ENCODE data around the gene CLIP3. TPM values are rescaled to one million over a fixed set of nuclear protein-coding genes. Genes with fewer than 3 reads are reported as not detected.

The CLIP3 gene
- total and polyA plus RNA-seq, 8 donors, result 1.2 to 9.1 (median 3.1) TPM

DNA sequence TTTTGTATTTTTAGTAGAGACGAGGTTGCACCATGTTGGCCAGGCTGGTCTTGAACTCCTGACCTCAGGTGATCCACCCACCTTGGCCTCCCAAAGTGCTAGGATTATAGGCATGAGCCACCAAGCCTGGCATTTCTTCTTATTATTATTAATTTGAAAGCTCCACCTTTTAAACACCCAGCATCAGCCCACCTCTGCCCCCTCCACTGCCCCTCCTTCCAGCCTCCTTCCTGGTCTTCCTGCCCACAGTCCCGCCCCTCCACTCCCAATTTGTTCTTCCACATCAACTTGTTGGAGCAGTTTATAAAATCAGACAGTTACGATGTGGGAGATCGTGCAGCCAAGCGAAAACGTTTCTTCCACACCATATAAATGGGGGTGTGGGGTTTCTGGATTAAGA lies 7.8 kb upstream of the CLIP3 start:
- ATAC-seq, result no peak
- intact Hi-C loops (cut with DNase I), result no loop called here
- FAIRE-seq, result no peak
- 88 to 91% methylated on average over 6 of the region's 6 CpGs for WGBS, 2 donors
- H3K27me3 ChIP-seq, result no peaks in the 10 kb centered on the region
- no peak for DNase-seq
- H3K4me3 ChIP-seq, result no peak overlapping the region
- TF ChIP-seq, protein P1, sequence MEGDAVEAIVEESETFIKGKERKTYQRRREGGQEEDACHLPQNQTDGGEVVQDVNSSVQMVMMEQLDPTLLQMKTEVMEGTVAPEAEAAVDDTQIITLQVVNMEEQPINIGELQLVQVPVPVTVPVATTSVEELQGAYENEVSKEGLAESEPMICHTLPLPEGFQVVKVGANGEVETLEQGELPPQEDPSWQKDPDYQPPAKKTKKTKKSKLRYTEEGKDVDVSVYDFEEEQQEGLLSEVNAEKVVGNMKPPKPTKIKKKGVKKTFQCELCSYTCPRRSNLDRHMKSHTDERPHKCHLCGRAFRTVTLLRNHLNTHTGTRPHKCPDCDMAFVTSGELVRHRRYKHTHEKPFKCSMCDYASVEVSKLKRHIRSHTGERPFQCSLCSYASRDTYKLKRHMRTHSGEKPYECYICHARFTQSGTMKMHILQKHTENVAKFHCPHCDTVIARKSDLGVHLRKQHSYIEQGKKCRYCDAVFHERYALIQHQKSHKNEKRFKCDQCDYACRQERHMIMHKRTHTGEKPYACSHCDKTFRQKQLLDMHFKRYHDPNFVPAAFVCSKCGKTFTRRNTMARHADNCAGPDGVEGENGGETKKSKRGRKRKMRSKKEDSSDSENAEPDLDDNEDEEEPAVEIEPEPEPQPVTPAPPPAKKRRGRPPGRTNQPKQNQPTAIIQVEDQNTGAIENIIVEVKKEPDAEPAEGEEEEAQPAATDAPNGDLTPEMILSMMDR (IDR thresholded peaks at IDR 0.05), result no peak
- H3K27ac ChIP-seq, result no peak overlapping the region
- H3K4me1 ChIP-seq, result no peaks in the 10 kb centered on the region
- H3K36me3 ChIP-seq, result no peaks in the 10 kb centered on the region
- H3K9me3 ChIP-seq, result no peaks in the 10 kb centered on the region

DNA sequence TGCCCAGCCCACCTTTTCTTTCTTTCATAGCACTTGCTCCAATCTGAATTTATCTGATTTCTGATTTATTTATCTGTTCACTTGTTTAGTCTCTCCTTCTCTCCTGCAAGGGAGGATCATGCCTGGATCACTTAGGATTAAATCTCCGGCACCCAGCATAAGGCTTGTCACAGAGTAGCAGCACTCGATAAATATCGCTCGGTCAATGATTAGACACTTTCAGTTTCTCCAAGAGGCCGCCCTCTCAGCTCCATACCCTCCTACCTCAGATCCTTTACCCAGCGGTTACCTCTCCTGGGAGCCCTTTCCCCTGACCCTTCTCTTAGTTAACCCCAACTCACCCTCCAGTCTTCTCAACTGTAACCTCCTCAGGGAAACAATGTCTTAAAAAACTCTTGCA lies 1.4 kb downstream of the CLIP3 start:
- no peaks in the 10 kb centered on the region for H3K36me3 ChIP-seq
- H3K4me3 ChIP-seq, result no peak overlapping the region
- WGBS, 2 donors, result 74 to 84% methylated on average over 6 of the region's 6 CpGs

DNA sequence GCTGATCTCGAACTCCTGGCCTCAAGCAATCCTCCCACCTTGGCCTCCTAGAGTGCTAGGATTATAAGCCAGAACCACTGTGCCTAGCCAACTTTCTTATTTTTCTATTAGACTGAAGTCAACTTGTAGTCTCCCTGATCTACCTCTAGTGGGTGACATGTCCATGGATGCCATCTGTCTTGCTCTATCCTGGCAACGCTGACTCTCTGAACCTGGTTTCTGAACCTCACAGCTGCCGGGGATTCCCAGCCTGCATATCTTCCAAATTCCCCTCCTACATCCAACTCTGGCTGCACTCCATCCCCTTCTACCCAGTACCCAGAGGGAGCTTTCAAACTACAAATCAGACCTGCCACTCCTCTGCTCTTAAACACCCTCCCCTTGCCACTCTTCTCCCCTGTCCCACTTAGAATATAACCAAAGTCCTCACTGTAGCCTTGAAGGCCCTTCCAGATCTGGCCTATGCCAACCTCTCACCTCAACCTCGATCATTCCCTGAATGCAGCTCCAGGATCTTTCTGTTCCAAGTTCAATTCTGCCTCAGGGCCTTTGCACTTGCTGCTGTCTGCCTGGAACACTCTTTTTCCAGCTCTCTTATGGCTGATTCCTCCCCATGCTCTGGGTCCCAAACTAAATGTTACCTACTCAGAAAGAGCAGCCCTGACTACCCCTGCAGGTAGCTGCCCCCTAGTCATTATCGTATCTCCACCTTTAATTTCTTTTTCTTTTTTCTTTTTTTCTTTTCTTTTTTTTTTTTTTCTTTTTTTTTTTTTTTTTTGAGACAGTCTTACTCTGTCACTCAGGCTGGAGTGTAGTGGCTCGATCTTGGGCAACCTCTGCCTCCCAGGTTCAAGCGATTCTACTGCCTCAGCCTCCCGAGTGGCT lies 2.2 kb downstream of the CLIP3 start:
- Histone ChIP-seq H3K27me3 (no peaks in the 10 kb centered on the region), H3K4me1 (no peaks in the 10 kb centered on the region), H3K9me3 (no peaks in the 10 kb centered on the region), H3K36me3 (no peaks in the 10 kb centered on the region), H3K27ac (no peak overlapping the region), H3K4me3 (no peak overlapping the region)
- intact Hi-C loops (cut with DNase I), result no loop called here
- ATAC-seq (peak in 3 of 4 donors; percentile 35 to 66 (median 57)), DNase-seq (no peak), FAIRE-seq (no peak)
- WGBS, 2 donors, result 78 to 86% methylated on average over 8 of the region's 8 CpGs
- TF ChIP-seq, protein P1 (IDR thresholded peaks at IDR 0.05), result no peak

More for the DNA sequence above, 1.4 kb downstream of the CLIP3 start:
- no peak for FAIRE-seq
- TF ChIP-seq, protein P1 (IDR thresholded peaks at IDR 0.05), result no peak
- no peaks in the 10 kb centered on the region for H3K9me3 ChIP-seq
- no peaks in the 10 kb centered on the region for H3K4me1 ChIP-seq
- peak in 2 of 4 donors; percentile 16 to 28 for ATAC-seq
- H3K27me3 ChIP-seq, result no peaks in the 10 kb centered on the region
- intact Hi-C loops (cut with DNase I), result no loop called here
- H3K27ac ChIP-seq, result no peak overlapping the region
- DNase-seq, result no peak

DNA sequence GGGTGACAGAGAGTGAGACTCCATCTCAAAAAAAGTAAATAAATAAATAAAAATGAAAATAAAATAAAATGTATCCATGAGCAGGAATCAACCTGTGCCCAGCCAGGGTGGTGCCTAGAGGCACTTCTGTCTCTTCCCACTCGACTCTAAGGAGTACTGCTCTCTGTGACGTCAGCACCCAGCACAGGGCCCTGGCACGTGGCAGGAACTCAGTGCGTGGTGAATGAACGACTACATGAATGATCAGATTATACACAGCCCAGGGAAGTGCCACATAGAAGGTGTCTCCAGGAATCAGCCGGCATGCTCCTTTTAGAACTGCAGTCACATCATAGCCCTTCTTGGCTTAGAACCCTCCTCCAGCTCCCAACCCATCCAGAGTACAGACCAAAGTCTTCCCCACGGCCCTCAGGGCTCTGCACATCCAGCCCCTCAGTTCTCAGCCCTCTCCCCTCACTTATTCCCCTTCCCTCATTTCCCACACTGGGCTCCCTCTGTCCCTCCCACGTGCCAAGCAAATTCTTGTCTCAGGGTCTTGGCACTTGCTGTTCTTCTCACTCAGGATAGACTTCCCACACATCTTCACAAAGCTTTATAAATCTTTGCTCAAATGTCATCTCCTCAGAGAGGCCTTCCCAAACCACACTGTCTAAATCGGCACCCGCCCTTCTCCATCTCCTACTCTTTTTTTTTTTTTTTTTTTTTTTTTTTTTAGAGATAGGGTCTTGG lies 4.2 kb downstream of the CLIP3 start:
- Histone ChIP-seq H3K27ac (no peak overlapping the region), H3K27me3 (no peaks in the 10 kb centered on the region), H3K36me3 (no peaks in the 10 kb centered on the region), H3K4me1 (no peaks in the 10 kb centered on the region), H3K9me3 (no peaks in the 10 kb centered on the region), H3K4me3 (no peak overlapping the region)
- WGBS, 2 donors, result 74 to 86% methylated on average over 10 of the region's 10 CpGs
- TF ChIP-seq, protein P1 (IDR thresholded peaks at IDR 0.05), result no peak
- intact Hi-C loops (cut with DNase I), result no loop called here
- no peak for ATAC-seq
- FAIRE-seq, result no peak
- no peak for DNase-seq
